Measurements from ENCODE around the gene CD302. TPM values are rescaled to one million over a fixed set of nuclear protein-coding genes. Genes with fewer than 3 reads are reported as not detected.

Gene CD302
- total RNA-seq, 6 experiments from 2014 or later = 1.9 to 5.6 (median 4.2) TPM

GRCh38 chr2:159811232-159811631, 13.2 kb upstream of the CD302 start:
- TF ChIP-seq, protein P1, sequence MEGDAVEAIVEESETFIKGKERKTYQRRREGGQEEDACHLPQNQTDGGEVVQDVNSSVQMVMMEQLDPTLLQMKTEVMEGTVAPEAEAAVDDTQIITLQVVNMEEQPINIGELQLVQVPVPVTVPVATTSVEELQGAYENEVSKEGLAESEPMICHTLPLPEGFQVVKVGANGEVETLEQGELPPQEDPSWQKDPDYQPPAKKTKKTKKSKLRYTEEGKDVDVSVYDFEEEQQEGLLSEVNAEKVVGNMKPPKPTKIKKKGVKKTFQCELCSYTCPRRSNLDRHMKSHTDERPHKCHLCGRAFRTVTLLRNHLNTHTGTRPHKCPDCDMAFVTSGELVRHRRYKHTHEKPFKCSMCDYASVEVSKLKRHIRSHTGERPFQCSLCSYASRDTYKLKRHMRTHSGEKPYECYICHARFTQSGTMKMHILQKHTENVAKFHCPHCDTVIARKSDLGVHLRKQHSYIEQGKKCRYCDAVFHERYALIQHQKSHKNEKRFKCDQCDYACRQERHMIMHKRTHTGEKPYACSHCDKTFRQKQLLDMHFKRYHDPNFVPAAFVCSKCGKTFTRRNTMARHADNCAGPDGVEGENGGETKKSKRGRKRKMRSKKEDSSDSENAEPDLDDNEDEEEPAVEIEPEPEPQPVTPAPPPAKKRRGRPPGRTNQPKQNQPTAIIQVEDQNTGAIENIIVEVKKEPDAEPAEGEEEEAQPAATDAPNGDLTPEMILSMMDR (IDR thresholded peaks at IDR 0.05) = no peak
- H3K9me3 Mint-ChIP-seq = no peaks in the 10 kb centered on the region
- no peaks in the 10 kb centered on the region for H3K36me3 Mint-ChIP-seq (ENCODE audit: low read depth)
- no peak overlapping the region for H3K4me3 Mint-ChIP-seq
- no peak for DNase-seq
- no peak overlapping the region for H3K27ac Mint-ChIP-seq
- peaks cover 12% of the 10 kb centered on the region for H3K27me3 Mint-ChIP-seq (ENCODE audit: insufficient read depth)
- no peaks in the 10 kb centered on the region for H3K4me1 Mint-ChIP-seq (ENCODE audit: low read depth)

DNA sequence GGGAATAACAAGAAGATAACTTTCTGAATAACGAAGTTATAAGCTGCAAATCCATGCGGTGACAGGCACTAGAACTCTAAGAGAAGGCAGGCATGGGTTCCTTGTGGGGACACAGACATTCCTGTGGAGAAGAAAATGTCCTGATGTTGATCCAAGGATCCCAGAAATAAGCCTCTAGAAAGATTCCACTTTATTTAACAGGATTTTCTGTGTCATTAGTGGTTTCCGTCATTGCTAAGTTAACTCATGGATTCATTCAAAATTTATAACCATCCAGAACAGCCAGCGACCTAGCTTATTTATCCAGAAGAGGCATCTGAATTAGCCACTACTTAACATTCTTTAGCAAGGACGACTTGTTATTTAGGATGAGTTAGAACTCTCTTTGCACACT, 10.0 kb upstream of the CD302 start:
- TF ChIP-seq, protein P1 (IDR thresholded peaks at IDR 0.05) = no peak
- Mint-ChIP-seq H3K36me3 (ENCODE audit: low read depth) (no peaks in the 10 kb centered on the region), H3K4me3 (no peak overlapping the region), H3K9me3 (no peaks in the 10 kb centered on the region), H3K4me1 (ENCODE audit: low read depth) (no peaks in the 10 kb centered on the region), H3K27me3 (ENCODE audit: insufficient read depth) (peaks cover 12% of the 10 kb centered on the region), H3K27ac (no peak overlapping the region)
- no peak for DNase-seq

DNA sequence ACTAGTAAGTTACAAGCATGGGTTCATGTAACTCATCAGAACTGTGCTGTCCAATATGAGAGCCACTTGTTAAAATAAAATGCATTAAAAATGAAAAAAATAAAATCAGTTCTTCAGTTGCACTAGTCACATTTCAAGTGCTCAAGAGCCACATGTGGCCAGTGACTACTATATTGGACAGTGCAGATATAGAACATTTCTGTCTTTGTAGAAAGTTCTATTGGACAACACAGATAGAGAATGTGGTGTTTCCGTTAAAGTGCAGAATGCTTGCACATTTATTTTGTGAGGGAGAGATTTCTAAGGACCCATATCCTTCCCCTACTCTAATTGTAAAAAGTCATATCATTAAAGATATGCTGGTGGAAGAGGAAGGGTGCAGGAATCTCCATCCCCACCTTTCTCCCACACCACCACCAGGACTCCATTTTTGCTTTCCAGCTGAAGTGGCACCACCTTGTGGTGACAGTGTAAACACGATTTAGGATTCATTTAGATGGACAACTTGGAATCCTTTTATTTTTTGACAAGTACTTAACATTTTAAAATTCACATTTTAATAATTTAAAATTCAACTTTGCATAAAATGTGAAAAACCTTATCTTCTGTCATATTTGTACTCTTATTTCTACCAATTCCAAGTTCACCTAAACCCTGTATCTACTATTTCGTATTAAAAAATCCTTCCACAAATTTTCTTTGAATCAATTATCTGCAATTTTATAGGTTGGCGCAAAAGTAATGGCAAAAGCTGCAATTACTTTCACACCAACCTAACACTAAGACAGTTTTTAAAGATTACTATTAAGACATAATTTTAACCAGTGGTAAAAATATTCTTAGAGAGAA, 9.4 kb upstream of the CD302 start:
- Mint-ChIP-seq H3K27me3 (ENCODE audit: insufficient read depth) (peaks cover 8% of the 10 kb centered on the region), H3K4me3 (no peak overlapping the region), H3K4me1 (ENCODE audit: low read depth) (no peaks in the 10 kb centered on the region), H3K9me3 (no peaks in the 10 kb centered on the region), H3K36me3 (ENCODE audit: low read depth) (no peaks in the 10 kb centered on the region), H3K27ac (no peak overlapping the region)
- peak; percentile 39 for DNase-seq
- TF ChIP-seq, protein P1 (IDR thresholded peaks at IDR 0.05) = peak; percentile 88

DNA sequence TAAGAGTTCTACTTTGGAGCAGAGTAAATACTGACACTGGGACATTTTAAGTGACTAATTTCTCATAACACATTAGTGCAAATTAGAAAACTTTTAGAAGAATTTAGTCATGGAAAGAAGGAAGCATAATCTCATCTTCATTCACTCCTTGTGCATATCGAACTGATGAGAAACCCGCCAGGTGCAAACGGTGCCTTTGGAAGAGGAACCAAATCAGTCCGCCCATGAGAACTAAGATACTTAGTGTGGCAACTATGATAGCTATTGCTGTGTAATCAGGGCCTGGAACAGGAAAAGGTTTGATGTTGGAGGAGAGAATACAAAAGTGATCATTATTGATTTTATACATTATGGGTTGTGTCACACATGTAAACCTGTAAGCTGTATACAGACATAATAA, 6.9 kb upstream of the CD302 start:
- H3K4me1 Mint-ChIP-seq (ENCODE audit: low read depth) = no peaks in the 10 kb centered on the region
- no peak overlapping the region for H3K27ac Mint-ChIP-seq
- no peaks in the 10 kb centered on the region for H3K36me3 Mint-ChIP-seq (ENCODE audit: low read depth)
- TF ChIP-seq, protein P1 (IDR thresholded peaks at IDR 0.05) = no peak
- no peaks in the 10 kb centered on the region for H3K9me3 Mint-ChIP-seq
- H3K4me3 Mint-ChIP-seq = no peak overlapping the region
- peaks cover 16% of the 10 kb centered on the region for H3K27me3 Mint-ChIP-seq (ENCODE audit: insufficient read depth)
- DNase-seq = no peak

- peaks cover 18% of the 10 kb centered on the region for H3K27me3 Mint-ChIP-seq (ENCODE audit: insufficient read depth)
- DNase-seq = no peak
- no peaks in the 10 kb centered on the region for H3K9me3 Mint-ChIP-seq
- H3K4me3 Mint-ChIP-seq = no peak overlapping the region
- TF ChIP-seq, protein P1 (IDR thresholded peaks at IDR 0.05) = no peak
- no peak overlapping the region for H3K27ac Mint-ChIP-seq
- H3K36me3 Mint-ChIP-seq (ENCODE audit: low read depth) = no peaks in the 10 kb centered on the region
- H3K4me1 Mint-ChIP-seq (ENCODE audit: low read depth) = no peaks in the 10 kb centered on the region
Observed at GRCh38 chr2:159803235-159803962, 5.4 kb upstream of the CD302 start.

All from HFFc6 (cell line).